Endothelial cell of hepatic sinusoid (primary cell): ENCODE data around the gene MBOAT7.
"Not testable (repeated sequence)": the region's sequence is repeated elsewhere in the genome, so short reads cannot be mapped to it uniquely, and the experiment has no call there.

Experiments
- in situ Hi-C: cut with HindIII; loops from 2 replicates; pipeline ENCODE4 v1.10.0; 2017; ENCODE audit warnings: low sequenced_read_pairs

The MBOAT7 gene

GRCh38 chr19:54209811-54210494 lies 20.6 kb upstream of the MBOAT7 start:
- in situ Hi-C loops, result loop anchor here (5.0 kb wide), 1 partner anchor 53 kb away; the partner anchor contains the start of gene LENG1

GRCh38 chr19:54209058-54209810 lies 19.9 kb upstream of the MBOAT7 start:
- in situ Hi-C loops, result loop anchor here (5.0 kb wide), 1 partner anchor 52 kb away; the partner anchor contains the start of gene LENG1

- in situ Hi-C loops, result loop anchor here (5.0 kb wide), 1 partner anchor 51 kb away; the partner anchor contains the start of gene LENG1
Measured at GRCh38 chr19:54208784-54209057, 19.3 kb upstream of the MBOAT7 start.

GRCh38 chr19:54207983-54208783 lies 18.8 kb upstream of the MBOAT7 start:
- in situ Hi-C loops, result loop anchor here (5.0 kb wide), 1 partner anchor 51 kb away; the partner anchor contains the start of gene LENG1

GRCh38 chr19:54207676-54207982 lies 18.2 kb upstream of the MBOAT7 start:
- in situ Hi-C loops, result loop anchor here (5.0 kb wide), 1 partner anchor 50 kb away; the partner anchor contains the start of gene LENG1

- in situ Hi-C loops, result loop anchor here (5.0 kb wide), 1 partner anchor 50 kb away; the partner anchor contains the start of gene LENG1
Measured at GRCh38 chr19:54207193-54207592, 17.8 kb upstream of the MBOAT7 start.

- in situ Hi-C loops, result loop anchor here (5.0 kb wide), 1 partner anchor 50 kb away; the partner anchor contains the start of gene LENG1
Measured at GRCh38 chr19:54206831-54207177, 17.4 kb upstream of the MBOAT7 start.

- in situ Hi-C loops, result loop anchor here (5.0 kb wide), 1 partner anchor 49 kb away; the partner anchor contains the start of gene LENG1
Measured at GRCh38 chr19:54206030-54206830, 16.9 kb upstream of the MBOAT7 start.

GRCh38 chr19:54204767-54205468 lies 15.5 kb upstream of the MBOAT7 start:
- in situ Hi-C loops, result loop anchor here (5.0 kb wide), 1 partner anchor 48 kb away; the partner anchor contains the start of gene LENG1

GRCh38 chr19:54203151-54203611 lies 13.8 kb upstream of the MBOAT7 start:
- in situ Hi-C loops, result no loop called here

GRCh38 chr19:54201980-54202379 lies 12.6 kb upstream of the MBOAT7 start:
- in situ Hi-C loops, result no loop called here

- in situ Hi-C loops, result no loop called here
Measured at GRCh38 chr19:54201172-54201701, 11.9 kb upstream of the MBOAT7 start.

- in situ Hi-C loops, result no loop called here
Measured at GRCh38 chr19:54199401-54199800, 10.0 kb upstream of the MBOAT7 start.

GRCh38 chr19:54197121-54197520 lies 7.7 kb upstream of the MBOAT7 start:
- in situ Hi-C loops, result no loop called here

- in situ Hi-C loops, result no loop called here
Measured at GRCh38 chr19:54196536-54196935, 7.2 kb upstream of the MBOAT7 start.

GRCh38 chr19:54194463-54194862 lies 5.1 kb upstream of the MBOAT7 start:
- in situ Hi-C loops, result not testable (repeated sequence)

- in situ Hi-C loops, result no loop called here
Measured at GRCh38 chr19:54193011-54193410, 3.6 kb upstream of the MBOAT7 start.

- in situ Hi-C loops, result no loop called here
Measured at GRCh38 chr19:54191811-54192453, 2.6 kb upstream of the MBOAT7 start.
